ENCODE data around the gene MAPRE3.

Gene MAPRE3

GRCh38 chr2:26950246-26950645, 20.2 kb upstream of the MAPRE3 start:
- DNase-seq (ENCODE audit: low spot score): no peak

- no peak for DNase-seq (ENCODE audit: low spot score)
Observed at GRCh38 chr2:26951236-26951635, 19.2 kb upstream of the MAPRE3 start.

DNA sequence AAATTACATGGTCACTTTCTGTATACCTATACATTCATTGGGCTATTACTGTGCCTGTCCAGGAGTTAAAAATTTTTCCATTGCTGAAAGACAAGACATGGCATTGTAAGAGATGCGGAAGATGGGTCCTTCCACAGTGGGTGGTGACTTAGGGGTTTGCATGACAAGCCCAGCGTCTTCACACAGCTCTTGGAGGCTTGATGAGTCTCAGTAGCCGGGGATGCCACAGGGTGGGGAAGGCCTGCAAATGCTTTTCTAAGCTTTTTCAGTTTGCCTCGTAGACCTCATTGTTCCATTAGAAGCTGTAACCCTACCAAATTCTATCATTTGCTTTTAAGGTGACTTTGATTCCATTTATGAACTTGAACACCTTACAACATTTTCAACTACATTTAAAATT, 18.1 kb upstream of the MAPRE3 start:
- no peak for DNase-seq (ENCODE audit: low spot score)

GRCh38 chr2:26954135-26954534, 16.3 kb upstream of the MAPRE3 start:
- no peak for DNase-seq (ENCODE audit: low spot score)

- DNase-seq (ENCODE audit: low spot score): no peak
Observed at GRCh38 chr2:26957041-26957440, 13.4 kb upstream of the MAPRE3 start.

- no peak for DNase-seq (ENCODE audit: low spot score)
Observed at GRCh38 chr2:26957534-26957933, 12.9 kb upstream of the MAPRE3 start.

DNA sequence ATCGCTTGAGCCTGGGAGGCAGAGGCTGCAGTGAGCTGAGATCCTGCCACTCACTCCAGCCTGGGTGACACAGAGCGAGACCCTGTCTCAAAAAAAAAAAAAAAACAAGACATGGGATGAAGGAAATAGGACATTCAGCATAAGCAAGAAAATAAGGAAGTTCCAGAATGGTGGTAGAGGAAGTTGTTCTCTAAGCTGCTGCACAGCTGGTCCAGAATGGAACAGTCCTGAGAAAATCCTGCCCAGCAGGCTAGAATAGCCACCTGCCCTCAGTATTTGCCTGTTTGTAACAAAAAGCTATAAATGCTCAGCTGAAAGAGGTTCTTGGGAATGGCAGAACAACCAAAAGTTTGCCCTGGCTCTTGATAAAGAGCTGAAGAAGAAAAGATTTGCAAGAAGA, 11.1 kb upstream of the MAPRE3 start:
- DNase-seq (ENCODE audit: low spot score): no peak

GRCh38 chr2:26964446-26965130, 5.8 kb upstream of the MAPRE3 start:
- no peak for DNase-seq (ENCODE audit: low spot score)

- DNase-seq (ENCODE audit: low spot score): no peak
Observed at GRCh38 chr2:26968001-26968400, 2.4 kb upstream of the MAPRE3 start.

DNA sequence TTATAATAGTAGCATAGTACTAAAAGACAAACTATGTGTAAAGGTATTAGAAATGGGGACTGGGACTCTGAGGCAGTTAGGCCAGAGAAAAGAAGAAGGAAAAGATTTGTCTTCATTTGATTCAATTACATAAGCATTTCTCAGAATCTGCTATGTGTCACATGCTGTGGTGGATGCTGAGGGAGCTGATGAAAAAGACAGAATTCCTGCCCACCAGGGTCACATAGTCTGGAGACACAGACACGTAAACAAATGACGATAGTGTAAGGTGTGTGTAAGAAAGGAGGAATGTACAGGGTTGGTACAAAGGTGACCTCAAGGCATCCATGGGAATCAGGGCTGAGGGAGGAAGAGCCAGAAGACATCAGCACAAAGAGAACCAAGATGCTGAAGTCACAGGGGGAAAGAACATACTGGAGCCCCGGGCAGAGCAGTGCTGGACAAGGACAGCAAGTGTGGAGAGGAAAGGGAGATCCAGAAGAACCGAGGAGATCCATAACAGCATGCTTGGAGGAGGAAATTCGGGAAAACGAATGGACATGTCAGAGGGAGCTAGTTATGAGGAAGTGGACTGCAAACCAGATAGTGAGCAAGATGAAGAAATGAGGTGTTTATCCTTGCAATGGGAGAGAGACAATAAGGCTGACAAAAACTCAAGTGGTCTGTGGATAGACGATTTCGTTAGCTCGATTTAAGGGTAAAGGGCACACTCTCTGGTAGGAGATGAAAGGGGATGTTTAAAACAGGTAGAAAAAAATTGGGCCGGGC, 1.2 kb upstream of the MAPRE3 start:
- no peak for DNase-seq (ENCODE audit: low spot score)

DNA sequence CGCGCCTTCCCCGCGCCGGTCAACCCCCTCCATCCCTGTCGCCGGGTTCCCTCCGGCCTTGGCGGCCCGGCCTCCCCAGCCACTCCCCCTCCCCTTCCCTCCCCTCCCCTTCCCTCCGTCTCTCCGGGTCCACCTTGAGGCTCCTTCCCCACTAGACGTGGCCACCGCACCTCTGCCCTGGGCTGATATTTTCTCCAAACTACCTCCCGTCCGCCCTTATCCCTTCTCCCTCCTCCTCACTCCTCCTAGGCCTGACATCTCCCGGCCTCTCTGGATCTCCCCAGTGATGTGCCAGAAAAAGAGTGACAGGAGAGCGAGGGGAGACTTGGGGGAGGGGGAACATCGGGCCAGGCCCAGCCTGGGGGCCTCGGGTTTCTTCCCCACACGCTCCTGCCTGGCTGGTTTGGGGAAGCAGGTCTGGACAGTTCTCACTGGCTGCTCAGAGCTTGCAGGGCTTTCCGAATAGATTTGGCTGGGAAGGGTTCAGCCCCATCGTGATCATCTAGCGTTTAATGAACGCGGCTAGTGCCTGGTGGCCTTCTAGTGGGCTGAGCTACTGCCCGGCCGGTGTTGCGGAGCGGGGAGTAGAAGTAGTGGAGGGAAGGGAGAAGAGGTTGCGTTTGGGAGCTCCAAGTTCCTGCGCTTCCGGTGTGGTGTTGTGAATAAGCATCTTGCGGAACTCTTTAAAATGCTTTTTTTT, 641 bp downstream of the MAPRE3 start:
- no peak for DNase-seq (ENCODE audit: low spot score)

DNA sequence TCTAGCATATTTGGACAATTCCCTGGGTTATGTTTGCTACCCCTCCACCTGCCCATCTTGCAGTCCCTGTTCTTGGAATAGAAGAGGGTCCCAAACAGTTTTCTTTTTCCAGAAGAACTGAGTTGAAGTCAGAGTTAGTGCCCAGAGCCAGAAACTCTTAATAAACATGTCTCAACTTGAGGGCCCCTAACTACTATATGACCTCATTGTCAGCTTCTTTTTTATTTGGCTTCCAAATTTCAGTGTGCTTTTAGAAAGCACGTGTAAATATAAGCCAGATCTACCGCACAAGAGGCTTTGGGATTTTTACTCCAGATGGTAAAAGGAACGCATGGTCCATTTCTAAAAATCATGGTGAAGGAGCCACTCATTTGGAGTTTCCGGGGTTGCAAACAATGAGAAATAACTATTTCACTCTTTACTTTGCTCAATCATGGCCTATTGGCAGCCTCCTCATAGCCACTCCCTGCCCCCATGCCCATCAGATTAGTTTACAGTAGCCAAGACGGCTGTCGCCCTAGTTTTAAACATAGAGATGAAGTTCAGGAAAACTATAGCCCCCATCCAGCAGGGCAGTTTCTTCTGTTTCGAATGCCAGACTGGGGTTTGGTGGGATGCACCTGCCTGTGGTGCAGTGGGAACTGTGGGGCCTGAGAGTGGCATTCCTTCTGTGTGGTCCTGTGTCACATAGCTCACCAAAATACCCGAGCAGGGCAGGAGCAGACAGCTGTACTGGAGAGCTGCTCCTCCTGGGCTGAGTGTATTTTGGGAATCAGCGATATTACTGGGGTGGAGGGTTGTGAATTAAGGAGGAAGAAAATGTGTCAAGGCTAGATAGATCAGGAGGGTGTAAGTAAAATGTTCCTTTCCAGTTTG, 1.7 kb downstream of the MAPRE3 start:
- DNase-seq (ENCODE audit: low spot score): no peak

DNA sequence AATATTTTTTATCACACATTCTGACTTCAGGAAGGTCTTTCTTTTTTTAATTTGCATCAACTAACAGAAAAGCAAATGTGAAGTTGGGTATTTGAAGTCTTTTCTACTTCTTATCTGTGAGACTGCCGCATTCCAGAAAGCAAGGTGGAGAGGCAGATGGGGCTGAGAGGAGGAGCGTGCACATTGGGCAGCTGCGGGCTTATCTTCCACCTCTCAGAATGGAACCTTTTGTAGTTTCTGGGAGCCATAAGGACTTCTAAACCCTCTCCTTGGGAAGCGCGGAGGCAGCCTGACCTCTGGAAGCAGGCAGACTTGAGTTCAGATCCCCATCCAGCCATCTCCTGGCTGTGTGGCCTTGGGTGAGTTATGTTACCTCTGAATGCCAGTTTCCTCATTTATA, 3.9 kb downstream of the MAPRE3 start:
- DNase-seq (ENCODE audit: low spot score): no peak

GRCh38 chr2:26975102-26975501, 4.7 kb downstream of the MAPRE3 start:
- DNase-seq (ENCODE audit: low spot score): no peak

GRCh38 chr2:26975656-26976055, 5.2 kb downstream of the MAPRE3 start:
- no peak for DNase-seq (ENCODE audit: low spot score)

- no peak for DNase-seq (ENCODE audit: low spot score)
Observed at GRCh38 chr2:26976237-26976636, 5.8 kb downstream of the MAPRE3 start.

DNA sequence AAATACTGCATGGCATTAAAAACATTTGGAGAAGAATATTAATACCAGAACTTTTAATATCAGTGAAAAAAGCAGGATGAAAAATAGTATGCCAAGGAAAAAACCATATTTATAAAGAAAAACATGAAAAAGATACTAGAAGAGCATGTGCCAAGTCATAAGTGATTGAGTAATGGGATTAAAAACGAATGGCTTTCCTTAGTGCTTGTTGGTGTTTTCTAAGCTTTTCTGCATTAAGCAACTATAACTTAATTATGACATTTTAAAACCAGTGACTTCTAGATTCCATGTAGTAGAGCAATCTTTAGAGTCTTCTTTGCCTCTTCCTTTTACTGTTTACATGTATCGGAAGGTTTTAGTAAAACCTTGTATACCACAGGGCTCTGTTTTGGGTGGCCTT, 6.6 kb downstream of the MAPRE3 start:
- no peak for DNase-seq (ENCODE audit: low spot score)

DNA sequence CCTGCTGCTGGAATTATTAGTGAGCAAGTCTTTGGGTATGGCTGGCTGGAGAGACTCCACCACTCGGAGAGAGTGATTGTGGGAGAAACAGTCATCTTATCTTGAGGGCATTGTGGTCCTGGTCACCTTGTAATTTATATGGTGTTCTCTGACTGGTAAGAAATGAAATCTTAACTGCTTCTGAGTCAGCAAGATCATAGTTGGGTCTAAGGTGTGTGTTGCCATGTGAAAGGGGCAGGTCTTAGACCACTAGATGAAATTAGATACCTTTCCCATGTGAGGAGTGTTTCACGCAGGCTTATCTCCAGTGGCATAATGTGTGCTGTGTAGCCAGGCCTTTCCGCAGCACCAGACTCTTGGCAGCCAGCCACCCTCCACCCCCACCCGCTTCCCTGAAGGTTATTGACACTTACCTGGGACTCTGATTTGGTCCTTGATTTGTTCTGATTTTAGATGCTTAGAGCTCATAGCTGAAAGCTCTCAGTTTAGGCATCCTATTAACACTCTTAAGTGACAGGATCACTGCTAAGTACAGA, 7.7 kb downstream of the MAPRE3 start:
- no peak for DNase-seq (ENCODE audit: low spot score)

- DNase-seq (ENCODE audit: low spot score): no peak
Observed at GRCh38 chr2:26979741-26980140, 9.3 kb downstream of the MAPRE3 start.

- no peak for DNase-seq (ENCODE audit: low spot score)
Observed at GRCh38 chr2:26980971-26981370, 10.5 kb downstream of the MAPRE3 start.

- DNase-seq (ENCODE audit: low spot score): peak; percentile 62
Observed at GRCh38 chr2:26982102-26982742, 11.8 kb downstream of the MAPRE3 start.
